Measurements from ENCODE around the gene CDH23.

DNA sequence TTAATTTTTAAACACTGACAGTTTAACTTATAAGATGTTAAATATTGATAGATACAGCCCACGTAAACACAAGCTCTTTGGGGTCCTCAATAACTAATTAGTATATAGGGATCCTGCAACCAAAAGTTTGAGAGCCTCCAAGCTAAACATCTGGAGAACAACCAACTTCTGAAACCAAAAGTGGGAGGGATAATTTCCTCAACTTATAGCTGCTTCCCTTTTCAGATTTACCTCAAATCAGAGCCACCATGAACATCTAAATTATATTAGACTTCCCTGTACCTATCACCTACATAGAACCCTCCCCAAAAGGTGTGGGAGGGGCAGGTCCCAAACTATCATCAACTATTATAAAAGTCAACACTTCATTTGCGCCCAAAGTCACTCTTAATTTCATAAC is 445.7 kb downstream of the CDH23 start:
- TF ChIP-seq JUNB (CRISPR knock-in tag; conservative IDR thresholded peaks at IDR 0.05) (no peak), KDM1A (IDR thresholded peaks at IDR 0.05) (no peak), EZH2 (IDR thresholded peaks at IDR 0.05; ENCODE audit: borderline replicate concordance, low read depth, low read length) (no peak), EP300 (IDR thresholded peaks at IDR 0.05; ENCODE audit: low read length) (no peak), HDAC2 (IDR thresholded peaks at IDR 0.05) (no peak)
